ENCODE results near the gene SERPINI1.

DNA sequence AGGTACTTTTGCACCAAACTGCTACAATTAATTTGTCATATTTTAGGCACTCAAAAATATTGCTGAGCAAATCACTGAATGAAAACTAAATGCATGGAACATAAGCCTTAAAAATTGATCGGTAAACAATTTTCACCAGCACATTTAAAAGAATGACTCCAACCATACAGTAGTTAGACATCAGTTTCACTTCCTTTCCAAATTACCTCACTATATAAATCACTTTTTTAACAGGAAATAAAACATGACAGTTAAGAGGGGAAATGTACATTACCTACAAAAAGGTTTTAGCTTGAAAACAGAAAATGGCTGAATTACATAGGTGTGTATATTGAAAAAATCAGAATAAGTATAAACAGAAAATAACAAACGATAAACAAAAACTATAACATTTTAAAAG, 108.4 kb downstream of the SERPINI1 start:
- TF ChIP-seq, protein P1, sequence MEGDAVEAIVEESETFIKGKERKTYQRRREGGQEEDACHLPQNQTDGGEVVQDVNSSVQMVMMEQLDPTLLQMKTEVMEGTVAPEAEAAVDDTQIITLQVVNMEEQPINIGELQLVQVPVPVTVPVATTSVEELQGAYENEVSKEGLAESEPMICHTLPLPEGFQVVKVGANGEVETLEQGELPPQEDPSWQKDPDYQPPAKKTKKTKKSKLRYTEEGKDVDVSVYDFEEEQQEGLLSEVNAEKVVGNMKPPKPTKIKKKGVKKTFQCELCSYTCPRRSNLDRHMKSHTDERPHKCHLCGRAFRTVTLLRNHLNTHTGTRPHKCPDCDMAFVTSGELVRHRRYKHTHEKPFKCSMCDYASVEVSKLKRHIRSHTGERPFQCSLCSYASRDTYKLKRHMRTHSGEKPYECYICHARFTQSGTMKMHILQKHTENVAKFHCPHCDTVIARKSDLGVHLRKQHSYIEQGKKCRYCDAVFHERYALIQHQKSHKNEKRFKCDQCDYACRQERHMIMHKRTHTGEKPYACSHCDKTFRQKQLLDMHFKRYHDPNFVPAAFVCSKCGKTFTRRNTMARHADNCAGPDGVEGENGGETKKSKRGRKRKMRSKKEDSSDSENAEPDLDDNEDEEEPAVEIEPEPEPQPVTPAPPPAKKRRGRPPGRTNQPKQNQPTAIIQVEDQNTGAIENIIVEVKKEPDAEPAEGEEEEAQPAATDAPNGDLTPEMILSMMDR (conservative IDR thresholded peaks at IDR 0.05) = no peak
- no peak for TF ChIP-seq ZFX (IDR thresholded peaks at IDR 0.05)

Measured in C4-2B (cell line).